Liver (tissue), 3 donors: Measurements from ENCODE around the gene LHFPL3.

Source experiments
- ATF3 ChIP-seq: IDR thresholded peaks from 2 replicates; pipeline ENCODE4 v1.6.1; 2016; ENCODE audit warnings: antibody characterized with exemption
- EGR1 ChIP-seq, 2 donors: IDR thresholded peaks; 2 replicates each; pipeline ENCODE4 v1.6.1; 2016 to 2018; ENCODE audit warnings: antibody characterized with exemption in 2 of 2, low read depth in 2 of 2
- FOXA1 ChIP-seq: IDR thresholded peaks from 2 replicates; pipeline ENCODE4 v1.6.1; 2016; ENCODE audit warnings: antibody characterized with exemption
- GABPA ChIP-seq, 2 donors: IDR thresholded peaks in 1 of 2; conservative IDR thresholded peaks in 1 of 2; 2 replicates each; pipeline ENCODE4 v1.6.1; 2016; ENCODE audit warnings: antibody characterized with exemption in 2 of 2, mild to moderate bottlenecking in 1 of 2, moderate library complexity in 1 of 2
- JUND ChIP-seq, 2 donors: IDR thresholded peaks; 2 replicates each; pipeline ENCODE4 v1.6.1; 2016; ENCODE audit warnings: antibody characterized with exemption in 2 of 2
- MAX ChIP-seq: IDR thresholded peaks from 2 replicates; pipeline ENCODE4 v1.6.1; 2016; ENCODE audit warnings: antibody characterized with exemption
- RAD21 ChIP-seq, 2 donors: IDR thresholded peaks; 2 replicates each; pipeline ENCODE4 v1.6.1; 2016; ENCODE audit warnings: antibody characterized with exemption in 2 of 2, mild to moderate bottlenecking in 2 of 2
- TAF1 ChIP-seq: conservative IDR thresholded peaks from 2 replicates; pipeline ENCODE4 v1.6.1; 2016; ENCODE audit warnings: antibody characterized with exemption, mild to moderate bottlenecking
- YY1 ChIP-seq: IDR thresholded peaks from 2 replicates; pipeline ENCODE4 v1.6.1; 2016; ENCODE audit warnings: antibody characterized with exemption, mild to moderate bottlenecking
- TF ChIP-seq, protein P1 (sequence below): fragments of 150-350 bp; IDR thresholded peaks from 2 replicates; pipeline ENCODE4 v1.5.1; 2017; ENCODE audit warnings: improper control_type of control experiment, low read depth, low read length; ENCODE audit not compliant: missing input control
- TF ChIP-seq, protein P2 (sequence below): IDR thresholded peaks from 2 replicates; pipeline ENCODE4 v1.6.1; 2016; ENCODE audit warnings: antibody characterized with exemption, mild to moderate bottlenecking
- donor health status: healthy.
- donor health status: healthy.

- TF ChIP-seq TAF1, result no peak
- TF ChIP-seq, protein P1, sequence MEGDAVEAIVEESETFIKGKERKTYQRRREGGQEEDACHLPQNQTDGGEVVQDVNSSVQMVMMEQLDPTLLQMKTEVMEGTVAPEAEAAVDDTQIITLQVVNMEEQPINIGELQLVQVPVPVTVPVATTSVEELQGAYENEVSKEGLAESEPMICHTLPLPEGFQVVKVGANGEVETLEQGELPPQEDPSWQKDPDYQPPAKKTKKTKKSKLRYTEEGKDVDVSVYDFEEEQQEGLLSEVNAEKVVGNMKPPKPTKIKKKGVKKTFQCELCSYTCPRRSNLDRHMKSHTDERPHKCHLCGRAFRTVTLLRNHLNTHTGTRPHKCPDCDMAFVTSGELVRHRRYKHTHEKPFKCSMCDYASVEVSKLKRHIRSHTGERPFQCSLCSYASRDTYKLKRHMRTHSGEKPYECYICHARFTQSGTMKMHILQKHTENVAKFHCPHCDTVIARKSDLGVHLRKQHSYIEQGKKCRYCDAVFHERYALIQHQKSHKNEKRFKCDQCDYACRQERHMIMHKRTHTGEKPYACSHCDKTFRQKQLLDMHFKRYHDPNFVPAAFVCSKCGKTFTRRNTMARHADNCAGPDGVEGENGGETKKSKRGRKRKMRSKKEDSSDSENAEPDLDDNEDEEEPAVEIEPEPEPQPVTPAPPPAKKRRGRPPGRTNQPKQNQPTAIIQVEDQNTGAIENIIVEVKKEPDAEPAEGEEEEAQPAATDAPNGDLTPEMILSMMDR, result no peak
- no peak for TF ChIP-seq RAD21 (IDR thresholded peaks at IDR 0.05)
- no peak for TF ChIP-seq JUND (IDR thresholded peaks at IDR 0.05)
- TF ChIP-seq, protein P2, sequence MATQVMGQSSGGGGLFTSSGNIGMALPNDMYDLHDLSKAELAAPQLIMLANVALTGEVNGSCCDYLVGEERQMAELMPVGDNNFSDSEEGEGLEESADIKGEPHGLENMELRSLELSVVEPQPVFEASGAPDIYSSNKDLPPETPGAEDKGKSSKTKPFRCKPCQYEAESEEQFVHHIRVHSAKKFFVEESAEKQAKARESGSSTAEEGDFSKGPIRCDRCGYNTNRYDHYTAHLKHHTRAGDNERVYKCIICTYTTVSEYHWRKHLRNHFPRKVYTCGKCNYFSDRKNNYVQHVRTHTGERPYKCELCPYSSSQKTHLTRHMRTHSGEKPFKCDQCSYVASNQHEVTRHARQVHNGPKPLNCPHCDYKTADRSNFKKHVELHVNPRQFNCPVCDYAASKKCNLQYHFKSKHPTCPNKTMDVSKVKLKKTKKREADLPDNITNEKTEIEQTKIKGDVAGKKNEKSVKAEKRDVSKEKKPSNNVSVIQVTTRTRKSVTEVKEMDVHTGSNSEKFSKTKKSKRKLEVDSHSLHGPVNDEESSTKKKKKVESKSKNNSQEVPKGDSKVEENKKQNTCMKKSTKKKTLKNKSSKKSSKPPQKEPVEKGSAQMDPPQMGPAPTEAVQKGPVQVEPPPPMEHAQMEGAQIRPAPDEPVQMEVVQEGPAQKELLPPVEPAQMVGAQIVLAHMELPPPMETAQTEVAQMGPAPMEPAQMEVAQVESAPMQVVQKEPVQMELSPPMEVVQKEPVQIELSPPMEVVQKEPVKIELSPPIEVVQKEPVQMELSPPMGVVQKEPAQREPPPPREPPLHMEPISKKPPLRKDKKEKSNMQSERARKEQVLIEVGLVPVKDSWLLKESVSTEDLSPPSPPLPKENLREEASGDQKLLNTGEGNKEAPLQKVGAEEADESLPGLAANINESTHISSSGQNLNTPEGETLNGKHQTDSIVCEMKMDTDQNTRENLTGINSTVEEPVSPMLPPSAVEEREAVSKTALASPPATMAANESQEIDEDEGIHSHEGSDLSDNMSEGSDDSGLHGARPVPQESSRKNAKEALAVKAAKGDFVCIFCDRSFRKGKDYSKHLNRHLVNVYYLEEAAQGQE, result no peak
- TF ChIP-seq GABPA (IDR thresholded peaks at IDR 0.05 in 1 of 2, conservative IDR thresholded peaks at IDR 0.05 in 1 of 2), result no peak
- TF ChIP-seq EGR1 (IDR thresholded peaks at IDR 0.05; ENCODE audit: low read depth in 2 of 2), result no peak
- no peak for TF ChIP-seq ATF3
- no peak for TF ChIP-seq FOXA1
- TF ChIP-seq YY1, result no peak
- TF ChIP-seq MAX, result no peak
Measured at GRCh38 chr7:104487642-104488041, 159.2 kb downstream of the LHFPL3 start.
